IPS-11a (cell line): ENCODE data around the gene CDC6.
A peak's percentile ranks its signal among the peaks of the same experiment; 100 is the strongest.

Experiments
- H3K4me3 ChIP-seq: one replicate; pipeline ENCODE4 v1.5.1; 2013; ENCODE audit warnings: low read depth, low read length, control low read depth

Gene CDC6

GRCh38 chr17:40287494-40288369, at the start of gene CDC6:
TSS of gene CDC6 (plus strand) at chr17:40287879. CDS start at chr17:40289421, 1,542 bp downstream.
- H3K4me3 ChIP-seq, result peak within 1 kb of the TSS; percentile 98

GRCh38 chr17:40241252-40241834, 46.3 kb upstream of the CDC6 start:
- H3K4me3 ChIP-seq, result no peak overlapping the region

- no peak overlapping the region for H3K4me3 ChIP-seq
Measured at GRCh38 chr17:40242774-40243173, 44.9 kb upstream of the CDC6 start.

- H3K4me3 ChIP-seq, result no peak overlapping the region
Measured at GRCh38 chr17:40243761-40244160, 43.9 kb upstream of the CDC6 start.

GRCh38 chr17:40244255-40244654, 43.4 kb upstream of the CDC6 start:
- H3K4me3 ChIP-seq, result no peak overlapping the region

- no peak overlapping the region for H3K4me3 ChIP-seq
Measured at GRCh38 chr17:40247926-40248495, 39.7 kb upstream of the CDC6 start.

GRCh38 chr17:40248507-40248906, 39.2 kb upstream of the CDC6 start:
- no peak overlapping the region for H3K4me3 ChIP-seq

- H3K4me3 ChIP-seq, result no peak overlapping the region
Measured at GRCh38 chr17:40251576-40251975, 36.1 kb upstream of the CDC6 start.

GRCh38 chr17:40253565-40253964, 34.1 kb upstream of the CDC6 start:
- no peak overlapping the region for H3K4me3 ChIP-seq

- no peak overlapping the region for H3K4me3 ChIP-seq
Measured at GRCh38 chr17:40259505-40259904, 28.2 kb upstream of the CDC6 start.

- no peak overlapping the region for H3K4me3 ChIP-seq
Measured at GRCh38 chr17:40260528-40260927, 27.2 kb upstream of the CDC6 start.

GRCh38 chr17:40264458-40265185, 23.1 kb upstream of the CDC6 start:
- no peak overlapping the region for H3K4me3 ChIP-seq

- no peak overlapping the region for H3K4me3 ChIP-seq
Measured at GRCh38 chr17:40265337-40265736, 22.3 kb upstream of the CDC6 start.

GRCh38 chr17:40266882-40267281, 20.8 kb upstream of the CDC6 start:
- no peak overlapping the region for H3K4me3 ChIP-seq

- no peak overlapping the region for H3K4me3 ChIP-seq
Measured at GRCh38 chr17:40268141-40268712, 19.5 kb upstream of the CDC6 start.

- H3K4me3 ChIP-seq, result no peak overlapping the region
Measured at GRCh38 chr17:40278414-40278813, 9.3 kb upstream of the CDC6 start.

GRCh38 chr17:40279402-40279801, 8.3 kb upstream of the CDC6 start:
- no peak overlapping the region for H3K4me3 ChIP-seq

- H3K4me3 ChIP-seq, result no peak overlapping the region
Measured at GRCh38 chr17:40281663-40282062, 6.0 kb upstream of the CDC6 start.

GRCh38 chr17:40283662-40284061, 4.0 kb upstream of the CDC6 start:
- no peak overlapping the region for H3K4me3 ChIP-seq

- no peak overlapping the region for H3K4me3 ChIP-seq
Measured at GRCh38 chr17:40284085-40284713, 3.5 kb upstream of the CDC6 start.

GRCh38 chr17:40286473-40286872, 1.2 kb upstream of the CDC6 start:
- H3K4me3 ChIP-seq, result no peak overlapping the region
